ENCODE results near the gene RSBN1. TPM values are rescaled to one million over a fixed set of nuclear protein-coding genes. Genes with fewer than 3 reads are reported as not detected.
"Not testable (repeated sequence)": the region's sequence is repeated elsewhere in the genome, so short reads cannot be mapped to it uniquely, and the experiment has no call there.

Gene RSBN1
- total and polyA plus RNA-seq, 7 donors, result 5.4 to 33.9 (median 15.5) TPM

GRCh38 chr1:113742515-113742914, 69.8 kb downstream of the RSBN1 start:
- TF ChIP-seq POLR2AphosphoS5 (IDR thresholded peaks at IDR 0.05) (no peak), POLR2A (IDR thresholded peaks at IDR 0.05) (no peak), EP300 (IDR thresholded peaks at IDR 0.05) (no peak), CTCF (IDR thresholded peaks at IDR 0.05) (no peak)
- DNase-seq, result no peak
- no peaks in the 10 kb centered on the region for H3K27me3 ChIP-seq
- peaks cover 0 to 19% (median 0%) of the 10 kb centered on the region in 4 donors for H3K36me3 ChIP-seq
- H3K4me1 ChIP-seq, result peaks cover 0 to 6% (median under 1%) of the 10 kb centered on the region in 4 donors
- intact Hi-C loops (cut with DNase I), result no loop called here
- H3K27ac ChIP-seq, result no peak overlapping the region
- no peaks in the 10 kb centered on the region for H3K9me3 ChIP-seq
- no peak overlapping the region for H3K4me3 ChIP-seq
- WGBS, 2 donors, result 67 to 72% methylated on average over 5 of the region's 5 CpGs

- no peak for TF ChIP-seq POLR2A (IDR thresholded peaks at IDR 0.05)
- no peak for TF ChIP-seq CTCF (IDR thresholded peaks at IDR 0.05)
- TF ChIP-seq EP300 (IDR thresholded peaks at IDR 0.05), result no peak
- TF ChIP-seq POLR2AphosphoS5 (IDR thresholded peaks at IDR 0.05), result no peak
- peaks cover 0 to 51% (median 5%) of the 10 kb centered on the region in 4 donors for H3K36me3 ChIP-seq
- no peaks in the 10 kb centered on the region for H3K4me1 ChIP-seq
- H3K27me3 ChIP-seq, result no peaks in the 10 kb centered on the region
- H3K27ac ChIP-seq, result no peak overlapping the region
- 93 to 94% methylated on average over 2 of the region's 2 CpGs for WGBS, 2 donors
- DNase-seq, result no peak
- H3K4me3 ChIP-seq, result no peak overlapping the region
- H3K9me3 ChIP-seq, result no peaks in the 10 kb centered on the region
- intact Hi-C loops (cut with DNase I), result no loop called here
Observed at GRCh38 chr1:113734357-113735055, 77.8 kb downstream of the RSBN1 start.

GRCh38 chr1:113732802-113733201, 79.5 kb downstream of the RSBN1 start:
- peaks cover 0 to 50% (median 5%) of the 10 kb centered on the region in 4 donors for H3K36me3 ChIP-seq
- no peaks in the 10 kb centered on the region for H3K9me3 ChIP-seq
- TF ChIP-seq CTCF (IDR thresholded peaks at IDR 0.05), result no peak
- no peak for TF ChIP-seq EP300 (IDR thresholded peaks at IDR 0.05)
- TF ChIP-seq POLR2AphosphoS5 (IDR thresholded peaks at IDR 0.05), result no peak
- no peak for TF ChIP-seq POLR2A (IDR thresholded peaks at IDR 0.05)
- DNase-seq, result no peak
- WGBS, 2 donors, result 87 to 93% methylated on average over 5 of the region's 5 CpGs
- no peak overlapping the region for H3K27ac ChIP-seq
- H3K4me1 ChIP-seq, result no peaks in the 10 kb centered on the region
- intact Hi-C loops (cut with DNase I), result no loop called here
- H3K4me3 ChIP-seq, result no peak overlapping the region
- H3K27me3 ChIP-seq, result no peaks in the 10 kb centered on the region

- no peaks in the 10 kb centered on the region for H3K4me1 ChIP-seq
- H3K4me3 ChIP-seq, result no peak overlapping the region
- no peak for TF ChIP-seq CTCF (IDR thresholded peaks at IDR 0.05)
- peaks cover 0 to 3% (median 0%) of the 10 kb centered on the region in 4 donors for H3K9me3 ChIP-seq
- DNase-seq, result no peak
- no peak overlapping the region for H3K27ac ChIP-seq
- peaks cover 0 to 46% (median 7%) of the 10 kb centered on the region in 4 donors for H3K36me3 ChIP-seq
- 99% methylated on average over 2 of the region's 2 CpGs for WGBS, 2 donors
- no peaks in the 10 kb centered on the region for H3K27me3 ChIP-seq
- intact Hi-C loops (cut with DNase I), result no loop called here
Observed at GRCh38 chr1:113721010-113721409, 91.3 kb downstream of the RSBN1 start.

GRCh38 chr1:113718621-113719020, 93.7 kb downstream of the RSBN1 start:
- H3K4me3 ChIP-seq; H3K27ac ChIP-seq; H3K27me3 ChIP-seq; H3K9me3 ChIP-seq; H3K4me1 ChIP-seq; intact Hi-C loops (cut with DNase I); DNase-seq: not testable (repeated sequence)
- peaks cover 0 to 32% (median 5%) of the 10 kb centered on the region in 4 donors for H3K36me3 ChIP-seq
- 97 to 98% methylated on average over 5 of the region's 5 CpGs for WGBS, 2 donors

- H3K4me3 ChIP-seq; H3K27ac ChIP-seq; H3K9me3 ChIP-seq; DNase-seq; H3K4me1 ChIP-seq; H3K27me3 ChIP-seq; intact Hi-C loops (cut with DNase I): not testable (repeated sequence)
- H3K36me3 ChIP-seq, result peaks cover 0 to 30% (median 5%) of the 10 kb centered on the region in 4 donors
- WGBS, 2 donors, result 95 to 98% methylated on average over 6 of the region's 6 CpGs
Observed at GRCh38 chr1:113717506-113717905, 94.8 kb downstream of the RSBN1 start.
